IPS-18c (cell line): ENCODE results near the gene TRMT1L.

ENCODE experiments used
- H3K4me3 ChIP-seq: 2 replicates; pipeline ENCODE4 v1.7.0; 2013; ENCODE audit warnings: low read depth, mild to moderate bottlenecking, low read length, moderate library complexity; ENCODE audit not compliant: insufficient read depth
- H3K9me3 ChIP-seq: one replicate; pipeline ENCODE4 v1.6.1; 2013; ENCODE audit warnings: mild to moderate bottlenecking, low read length, moderate library complexity; ENCODE audit not compliant: control insufficient read depth, insufficient read depth

TRMT1L gene

DNA sequence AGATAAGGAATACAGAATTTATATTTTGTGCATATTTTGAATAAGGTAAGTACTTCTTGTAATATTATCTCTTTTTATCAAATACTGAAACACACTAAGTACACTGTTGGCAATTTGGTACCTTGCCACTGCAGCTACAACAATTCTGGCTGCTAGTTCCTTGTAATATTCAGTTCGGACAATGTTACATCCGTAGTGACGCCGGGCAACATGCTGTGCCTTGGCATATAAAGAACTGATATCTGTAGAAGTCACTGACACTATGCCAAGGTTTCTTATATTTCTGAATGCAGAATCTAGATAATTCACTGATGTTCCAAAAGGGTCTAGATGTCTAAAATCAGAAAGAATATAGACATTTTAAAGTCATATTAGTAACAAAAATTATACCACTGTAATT lies 17.5 kb downstream of the TRMT1L start:
- Histone ChIP-seq H3K9me3 (no peaks in the 10 kb centered on the region), H3K4me3 (no peak overlapping the region)

DNA sequence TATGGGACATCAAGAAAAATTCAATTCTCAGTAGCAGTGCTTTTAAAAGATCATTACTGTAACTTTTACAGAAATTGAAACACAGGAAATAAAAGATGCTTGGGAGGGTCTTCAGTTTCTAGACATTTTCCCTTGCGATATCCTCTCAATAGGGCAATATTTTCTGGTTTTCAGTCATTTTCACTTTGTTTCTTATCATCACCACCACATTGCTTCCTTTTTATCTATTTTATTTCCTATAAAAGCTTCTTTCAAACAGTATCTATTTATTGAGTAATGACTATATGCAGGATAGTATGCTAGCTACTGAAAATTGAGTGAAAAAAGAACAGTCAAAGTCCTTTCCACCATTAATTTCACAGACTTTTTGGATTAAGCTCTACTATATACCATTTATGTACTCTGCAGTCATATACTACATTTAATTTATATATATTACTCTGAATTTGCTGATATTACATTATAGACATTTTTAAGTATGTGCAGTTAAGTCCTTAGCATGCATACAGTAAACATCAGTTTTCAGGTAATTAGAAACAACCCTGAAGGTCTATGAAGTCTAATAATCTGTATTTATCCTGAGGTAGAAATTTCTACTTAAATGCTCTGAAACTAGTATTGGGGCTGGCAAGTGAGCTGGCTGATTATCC lies 18.7 kb downstream of the TRMT1L start:
- Histone ChIP-seq H3K4me3 (no peak overlapping the region), H3K9me3 (no peaks in the 10 kb centered on the region)

- H3K4me3 ChIP-seq: no peak overlapping the region
- no peaks in the 10 kb centered on the region for H3K9me3 ChIP-seq
Measured at GRCh38 chr1:185132534-185132933, 24.2 kb downstream of the TRMT1L start.

- Histone ChIP-seq H3K4me3 (no peak overlapping the region), H3K9me3 (no peaks in the 10 kb centered on the region)
Measured at GRCh38 chr1:185129708-185130107, 27.0 kb downstream of the TRMT1L start.

DNA sequence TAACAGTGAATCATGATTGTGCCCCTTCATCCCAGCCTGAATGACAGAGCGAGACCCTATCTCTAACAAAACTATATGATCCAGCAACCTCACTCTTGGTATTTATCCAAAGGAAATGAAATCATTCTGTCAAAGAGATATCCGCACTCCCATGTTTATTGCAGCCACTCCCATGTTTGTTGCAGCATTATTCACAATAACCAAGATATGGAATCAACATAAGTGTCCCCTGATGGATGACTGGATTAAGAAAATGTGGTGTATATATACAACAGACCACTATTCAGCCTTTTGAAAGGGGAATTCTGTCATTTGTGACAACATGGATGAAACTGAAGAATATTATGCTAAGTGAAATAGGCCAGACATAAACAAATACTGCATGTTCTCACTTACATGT lies 44.4 kb downstream of the TRMT1L start:
- no peaks in the 10 kb centered on the region for H3K9me3 ChIP-seq
- H3K4me3 ChIP-seq: no peak overlapping the region

DNA sequence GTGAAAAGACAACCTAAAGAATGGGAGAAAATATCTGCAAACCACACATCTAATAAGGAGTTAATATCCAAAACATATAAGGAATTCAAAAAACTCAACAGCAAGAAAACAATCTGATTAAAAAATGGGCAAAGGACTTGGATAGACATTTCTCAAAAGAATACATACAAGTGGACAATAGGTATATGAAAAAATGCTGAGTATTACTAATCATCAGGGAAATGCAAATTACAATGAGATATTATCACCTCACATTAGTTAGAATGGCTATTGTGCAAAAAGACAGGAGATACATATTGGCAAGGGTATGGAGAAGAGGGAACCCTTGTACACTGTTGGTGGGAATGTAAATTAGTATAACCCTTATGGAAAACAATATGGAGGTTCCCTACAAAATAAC lies 44.9 kb downstream of the TRMT1L start:
- no peak overlapping the region for H3K4me3 ChIP-seq
- H3K9me3 ChIP-seq: no peaks in the 10 kb centered on the region

DNA sequence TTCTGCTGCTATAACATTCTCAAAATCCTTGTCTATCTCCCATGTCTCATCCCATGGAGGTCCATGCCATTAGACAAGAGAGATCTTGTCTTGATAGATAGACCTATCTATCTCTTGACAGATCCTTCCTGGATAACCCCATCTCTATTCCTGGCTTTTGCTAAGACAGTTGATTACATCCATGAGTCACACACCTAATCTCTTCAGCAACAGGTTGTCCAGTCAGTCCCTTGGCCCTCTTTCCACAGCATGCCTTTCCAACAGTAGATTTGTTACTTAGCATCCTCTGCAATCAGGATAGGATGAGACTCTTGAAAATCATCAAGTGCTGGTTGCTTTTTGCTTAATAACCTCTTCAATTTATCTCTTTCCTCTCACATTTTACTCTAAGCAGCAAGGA lies 46.6 kb downstream of the TRMT1L start:
- Histone ChIP-seq H3K4me3 (no peak overlapping the region), H3K9me3 (no peaks in the 10 kb centered on the region)

DNA sequence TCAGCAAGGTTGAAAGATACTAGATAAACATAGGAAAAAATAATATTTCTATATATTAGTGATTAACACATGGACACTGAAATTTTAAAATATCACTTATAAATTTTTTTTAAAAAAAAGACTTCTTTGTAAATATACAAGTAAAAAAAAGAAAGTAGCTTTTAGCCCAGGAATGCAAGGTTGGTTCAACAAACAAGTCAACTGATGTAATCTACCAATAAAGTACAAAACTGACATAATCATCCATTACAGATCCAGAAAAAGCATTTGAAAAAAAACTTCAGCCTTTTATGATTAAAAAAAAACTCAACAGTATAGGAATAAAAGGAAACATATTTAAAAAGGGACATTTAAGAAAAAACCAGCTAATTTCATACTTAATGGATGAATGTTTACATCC lies 48.4 kb downstream of the TRMT1L start:
- H3K9me3 ChIP-seq: no peaks in the 10 kb centered on the region

GRCh38 chr1:185105121-185105520 lies 51.6 kb downstream of the TRMT1L start:
- no peaks in the 10 kb centered on the region for H3K9me3 ChIP-seq
- H3K4me3 ChIP-seq: no peak overlapping the region

More for the DNA sequence above, 48.4 kb downstream of the TRMT1L start:
- no peak overlapping the region for H3K4me3 ChIP-seq

- Histone ChIP-seq H3K4me3 (no peak overlapping the region), H3K9me3 (no peaks in the 10 kb centered on the region)
Measured at GRCh38 chr1:185104083-185104482, 52.7 kb downstream of the TRMT1L start.

GRCh38 chr1:185096531-185096930 lies 60.2 kb downstream of the TRMT1L start:
- no peaks in the 10 kb centered on the region for H3K9me3 ChIP-seq
- no peak overlapping the region for H3K4me3 ChIP-seq

- H3K9me3 ChIP-seq: no peaks in the 10 kb centered on the region
- H3K4me3 ChIP-seq: no peak overlapping the region
Measured at GRCh38 chr1:185094761-185095160, 62.0 kb downstream of the TRMT1L start.

GRCh38 chr1:185091480-185091879 lies 65.3 kb downstream of the TRMT1L start:
- no peaks in the 10 kb centered on the region for H3K9me3 ChIP-seq
- no peak overlapping the region for H3K4me3 ChIP-seq

DNA sequence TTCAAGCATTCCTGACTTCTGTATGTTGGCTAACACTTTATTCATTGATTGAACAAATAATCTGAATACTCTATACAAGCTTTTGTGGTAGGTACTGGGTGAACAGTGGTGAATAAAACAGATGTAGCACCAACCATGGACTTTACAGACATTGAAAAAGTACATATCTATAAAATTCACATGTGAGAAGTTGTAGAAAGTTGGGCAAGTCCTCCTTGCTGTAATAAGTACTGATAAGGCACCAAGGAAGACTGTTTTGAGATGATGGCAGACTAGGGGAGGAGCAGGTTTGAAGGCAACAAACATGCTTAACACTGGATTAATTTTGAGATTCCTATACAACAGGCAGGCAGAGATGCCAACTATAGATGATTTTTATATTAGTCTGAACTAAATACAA lies 69.0 kb downstream of the TRMT1L start:
- Histone ChIP-seq H3K4me3 (no peak overlapping the region), H3K9me3 (no peaks in the 10 kb centered on the region)

GRCh38 chr1:185087101-185087500 lies 69.7 kb downstream of the TRMT1L start:
- no peaks in the 10 kb centered on the region for H3K9me3 ChIP-seq
- H3K4me3 ChIP-seq: no peak overlapping the region

GRCh38 chr1:185083818-185084217 lies 72.9 kb downstream of the TRMT1L start:
- Histone ChIP-seq H3K4me3 (no peak overlapping the region), H3K9me3 (no peaks in the 10 kb centered on the region)

- Histone ChIP-seq H3K4me3 (no peak overlapping the region), H3K9me3 (no peaks in the 10 kb centered on the region)
Measured at GRCh38 chr1:185080422-185080821, 76.3 kb downstream of the TRMT1L start.

- no peaks in the 10 kb centered on the region for H3K9me3 ChIP-seq
Measured at GRCh38 chr1:185077374-185077773, 79.4 kb downstream of the TRMT1L start.

DNA sequence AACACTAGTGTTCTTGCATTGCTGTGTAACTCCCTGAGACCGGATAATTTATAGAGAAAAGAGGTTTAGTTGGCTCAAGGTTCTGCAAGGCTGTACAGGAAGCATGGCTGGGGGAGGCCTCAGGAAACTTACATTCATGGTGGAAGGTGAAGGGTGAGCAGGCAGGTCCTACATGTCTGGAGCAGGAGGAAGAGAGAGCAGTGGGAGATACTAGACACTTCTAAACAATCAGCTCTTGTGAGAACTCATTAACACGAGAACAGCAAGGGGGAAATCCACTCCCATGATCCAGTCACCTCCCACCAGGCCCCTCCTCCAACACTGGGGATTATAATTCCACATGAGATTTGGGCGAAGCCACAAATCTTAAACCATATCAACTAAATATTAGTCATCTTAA lies 81.3 kb downstream of the TRMT1L start:
- Histone ChIP-seq H3K9me3 (no peaks in the 10 kb centered on the region), H3K4me3 (no peak overlapping the region)

More at GRCh38 chr1:185077374-185077773, 79.4 kb downstream of the TRMT1L start:
- H3K4me3 ChIP-seq: no peak overlapping the region
